Central memory CD4-positive, alpha-beta T cell (primary cell): ENCODE measurements around the gene RNF17.
"Not testable (repeated sequence)": the region's sequence is repeated elsewhere in the genome, so short reads cannot be mapped to it uniquely, and the experiment has no call there.

Experiments used
- DNase-seq: peaks from one replicate; pipeline ENCODE4 v3.0.0; 2022
- total RNA-seq, 3 experiments: gene quantifications; one replicate each; lab custom pipeline; 2026; lab: John Stamatoyannopoulos, UW

The RNF17 gene, protein sequence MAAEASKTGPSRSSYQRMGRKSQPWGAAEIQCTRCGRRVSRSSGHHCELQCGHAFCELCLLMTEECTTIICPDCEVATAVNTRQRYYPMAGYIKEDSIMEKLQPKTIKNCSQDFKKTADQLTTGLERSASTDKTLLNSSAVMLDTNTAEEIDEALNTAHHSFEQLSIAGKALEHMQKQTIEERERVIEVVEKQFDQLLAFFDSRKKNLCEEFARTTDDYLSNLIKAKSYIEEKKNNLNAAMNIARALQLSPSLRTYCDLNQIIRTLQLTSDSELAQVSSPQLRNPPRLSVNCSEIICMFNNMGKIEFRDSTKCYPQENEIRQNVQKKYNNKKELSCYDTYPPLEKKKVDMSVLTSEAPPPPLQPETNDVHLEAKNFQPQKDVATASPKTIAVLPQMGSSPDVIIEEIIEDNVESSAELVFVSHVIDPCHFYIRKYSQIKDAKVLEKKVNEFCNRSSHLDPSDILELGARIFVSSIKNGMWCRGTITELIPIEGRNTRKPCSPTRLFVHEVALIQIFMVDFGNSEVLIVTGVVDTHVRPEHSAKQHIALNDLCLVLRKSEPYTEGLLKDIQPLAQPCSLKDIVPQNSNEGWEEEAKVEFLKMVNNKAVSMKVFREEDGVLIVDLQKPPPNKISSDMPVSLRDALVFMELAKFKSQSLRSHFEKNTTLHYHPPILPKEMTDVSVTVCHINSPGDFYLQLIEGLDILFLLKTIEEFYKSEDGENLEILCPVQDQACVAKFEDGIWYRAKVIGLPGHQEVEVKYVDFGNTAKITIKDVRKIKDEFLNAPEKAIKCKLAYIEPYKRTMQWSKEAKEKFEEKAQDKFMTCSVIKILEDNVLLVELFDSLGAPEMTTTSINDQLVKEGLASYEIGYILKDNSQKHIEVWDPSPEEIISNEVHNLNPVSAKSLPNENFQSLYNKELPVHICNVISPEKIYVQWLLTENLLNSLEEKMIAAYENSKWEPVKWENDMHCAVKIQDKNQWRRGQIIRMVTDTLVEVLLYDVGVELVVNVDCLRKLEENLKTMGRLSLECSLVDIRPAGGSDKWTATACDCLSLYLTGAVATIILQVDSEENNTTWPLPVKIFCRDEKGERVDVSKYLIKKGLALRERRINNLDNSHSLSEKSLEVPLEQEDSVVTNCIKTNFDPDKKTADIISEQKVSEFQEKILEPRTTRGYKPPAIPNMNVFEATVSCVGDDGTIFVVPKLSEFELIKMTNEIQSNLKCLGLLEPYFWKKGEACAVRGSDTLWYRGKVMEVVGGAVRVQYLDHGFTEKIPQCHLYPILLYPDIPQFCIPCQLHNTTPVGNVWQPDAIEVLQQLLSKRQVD (N-terminal part only)
- 0 reads per million in 3 experiments for total RNA-seq

DNA sequence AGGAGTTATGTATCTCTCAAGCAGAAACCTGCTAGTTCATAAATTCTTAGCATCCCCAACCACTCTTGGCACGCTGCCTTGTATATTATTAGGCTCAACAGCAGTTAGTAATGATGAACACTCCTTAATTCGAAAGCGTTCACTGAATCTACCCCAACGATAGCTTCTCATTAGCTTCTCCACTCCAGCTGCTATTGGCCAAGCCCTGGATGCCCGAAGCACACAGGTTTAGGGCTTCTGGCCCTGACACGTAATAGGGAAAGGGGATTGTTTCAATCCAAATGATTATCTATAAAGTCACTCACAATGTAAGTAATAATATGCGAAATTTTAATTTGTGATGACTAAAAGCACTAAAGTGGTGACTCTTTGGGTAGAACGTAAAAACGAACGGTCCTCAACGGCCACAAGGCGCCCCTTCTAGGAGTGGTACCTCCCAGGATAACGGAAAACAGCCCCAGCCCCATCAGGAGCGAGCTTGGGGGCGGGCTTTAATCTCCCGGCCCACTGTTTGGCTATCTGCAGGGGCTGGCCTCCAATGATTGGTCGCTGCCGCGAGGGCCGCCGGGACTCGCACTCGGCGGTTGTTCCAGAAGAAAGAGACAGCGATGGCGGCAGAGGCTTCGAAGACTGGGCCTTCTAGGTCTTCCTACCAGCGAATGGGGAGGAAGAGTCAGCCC lies at the start of gene RNF17:
TSS of gene RNF17 (plus strand) at position 574 of the 680 bp plus-strand sequence. CDS start at position 609, 35 bp downstream.
- no peak for DNase-seq

DNA sequence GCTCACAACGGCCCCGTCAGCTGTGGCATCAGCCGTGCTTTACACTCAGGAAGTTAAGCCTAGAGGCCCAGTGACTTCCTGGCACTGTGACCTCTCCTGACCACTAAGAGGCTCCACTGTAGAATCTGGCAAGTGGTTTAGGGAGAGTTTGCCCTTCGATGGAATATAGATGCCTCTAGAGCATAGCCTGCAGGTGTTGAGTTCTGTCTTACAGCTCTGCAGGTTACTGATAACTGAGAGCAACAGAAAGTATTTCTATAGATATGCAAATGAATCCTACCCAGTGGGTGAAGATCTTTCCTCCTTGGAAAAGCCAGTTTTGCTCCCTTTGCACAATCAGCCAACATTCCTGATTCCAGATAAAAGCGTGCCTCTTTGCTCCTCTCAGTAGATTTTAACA lies 48.0 kb upstream of the RNF17 start:
- no peak for DNase-seq

DNA sequence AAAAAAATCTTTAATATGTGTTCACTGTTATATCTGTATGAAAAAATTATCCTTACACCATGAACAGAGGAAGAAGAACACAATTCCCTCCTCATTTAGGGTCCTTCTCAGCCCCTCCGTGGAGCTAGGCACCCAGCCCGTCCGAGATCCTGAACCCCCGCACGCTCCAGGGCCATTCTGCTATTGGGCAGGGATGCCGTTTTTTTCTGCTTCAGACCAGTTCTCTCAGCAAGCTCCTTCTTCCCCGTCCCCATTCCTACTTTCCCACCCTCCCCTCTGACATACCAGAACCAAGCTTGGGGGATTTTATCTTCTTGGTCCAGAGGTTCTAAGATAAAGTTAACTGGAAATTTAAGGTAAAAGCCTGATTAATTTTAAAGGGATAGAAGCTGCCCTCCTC lies 47.5 kb upstream of the RNF17 start:
- DNase-seq = no peak

DNA sequence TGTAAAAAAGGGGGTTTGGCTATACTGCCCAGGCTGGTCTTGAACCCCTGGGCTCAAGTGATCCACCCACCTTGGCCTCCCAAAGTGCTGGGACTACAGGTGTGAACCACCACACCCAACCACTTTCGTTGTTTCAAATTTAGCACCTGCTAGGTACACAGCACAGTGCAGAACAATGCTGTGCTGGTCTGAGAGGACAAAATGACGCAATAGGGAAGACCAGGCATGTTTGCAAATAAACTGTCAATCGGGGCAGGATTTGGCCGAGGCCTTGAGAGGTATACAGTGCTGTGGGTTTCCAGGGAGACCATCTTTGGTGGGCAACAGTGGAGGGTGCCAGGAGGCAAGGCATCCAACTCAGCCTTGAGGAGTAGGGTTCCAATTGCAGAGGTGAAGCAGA lies 46.8 kb upstream of the RNF17 start:
- DNase-seq = no peak

DNA sequence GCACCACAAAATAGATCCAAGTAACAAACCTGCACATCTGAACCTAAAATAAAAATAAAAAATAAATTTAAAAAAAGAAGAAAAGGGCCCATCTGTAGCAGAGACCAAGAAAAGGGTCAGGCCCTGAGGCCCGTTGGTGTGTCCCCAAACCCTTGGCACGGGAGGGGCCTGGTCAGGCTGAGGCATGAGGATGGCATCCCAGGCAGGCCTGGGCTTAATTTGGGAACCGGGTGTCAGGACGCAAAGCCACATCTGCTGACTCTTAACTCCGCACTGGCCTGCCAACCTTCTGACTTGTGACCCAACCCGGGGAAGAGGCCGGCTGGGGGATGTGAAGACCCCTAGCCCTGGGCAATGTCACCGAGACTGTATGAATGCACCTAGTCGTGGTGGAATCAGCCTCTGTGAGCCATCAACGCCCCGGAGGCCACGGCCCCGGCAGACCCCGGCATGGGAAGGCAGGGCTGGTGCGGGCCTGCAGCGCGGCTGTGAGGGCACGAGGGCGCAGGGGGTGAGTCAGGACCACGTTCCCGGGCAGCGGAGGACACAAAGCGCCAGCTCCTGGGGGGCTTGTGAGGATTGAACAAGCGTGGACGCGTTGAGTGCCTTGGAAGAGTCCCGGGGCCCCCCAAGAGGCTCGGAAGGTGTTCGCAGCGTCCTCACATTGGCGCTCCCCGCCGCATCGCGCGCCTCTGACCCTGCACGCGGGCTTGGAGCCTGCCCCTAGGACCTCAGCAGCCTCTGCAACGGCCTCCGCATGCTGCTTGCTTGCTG lies 45.6 kb upstream of the RNF17 start:
- DNase-seq = no peak

DNA sequence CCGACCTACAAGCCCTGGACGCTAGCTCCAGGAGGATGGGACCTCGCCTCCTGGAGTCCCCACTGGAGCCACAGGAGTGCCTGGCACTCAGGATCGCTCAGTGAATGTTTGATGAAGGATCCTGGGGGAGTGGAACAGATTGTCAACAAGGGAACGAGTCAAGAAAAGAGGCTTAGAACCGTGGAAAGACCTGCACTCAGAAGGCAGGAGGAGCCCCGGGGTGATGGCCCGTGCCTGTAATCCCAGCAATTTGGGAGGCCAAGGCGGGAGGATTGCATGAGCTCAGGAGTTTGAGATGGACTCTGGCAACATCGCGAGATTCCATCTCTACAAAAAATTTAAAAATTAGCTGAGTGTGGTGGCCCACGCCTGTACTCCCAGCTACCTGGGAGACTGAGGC lies 44.8 kb upstream of the RNF17 start:
- no peak for DNase-seq

DNA sequence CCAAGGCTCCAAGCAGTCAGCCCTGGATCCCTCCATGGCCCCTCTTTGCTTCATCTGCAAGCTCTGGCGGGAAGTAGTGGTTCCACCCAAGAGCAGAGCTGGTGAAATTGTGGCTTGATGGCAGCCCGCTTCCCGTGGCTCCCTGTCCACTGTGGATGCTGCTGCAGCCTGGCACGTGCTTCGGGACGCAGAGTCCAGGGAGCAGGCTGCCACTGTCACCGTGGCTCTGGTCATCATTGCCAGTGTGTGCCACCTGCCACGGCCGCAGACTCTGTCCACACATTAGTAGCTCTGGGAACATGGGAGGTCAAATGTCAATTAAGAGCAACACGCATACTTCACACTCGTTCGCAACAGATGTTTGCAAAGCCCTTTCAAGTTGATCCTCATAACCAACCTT lies 40.8 kb upstream of the RNF17 start:
- no peak for DNase-seq

DNA sequence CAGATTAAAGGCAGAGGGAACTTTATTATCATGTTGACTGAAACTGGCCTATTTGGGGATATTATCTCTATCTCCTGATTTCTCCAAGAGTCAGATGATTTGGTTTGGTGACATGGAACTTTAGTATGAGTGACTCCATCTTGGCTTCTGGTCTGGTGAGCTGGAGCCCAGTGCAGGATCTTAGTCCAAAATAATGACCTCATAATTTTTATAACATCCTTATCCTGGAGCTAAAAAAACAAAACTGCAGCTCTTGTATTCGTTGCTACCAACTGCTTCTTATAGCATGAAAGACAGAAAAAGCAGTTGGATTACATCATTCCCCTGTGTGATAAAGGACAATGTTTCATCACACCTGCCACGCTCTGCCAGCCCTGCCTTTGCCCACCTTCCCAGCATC lies 39.3 kb upstream of the RNF17 start:
- no peak for DNase-seq

DNA sequence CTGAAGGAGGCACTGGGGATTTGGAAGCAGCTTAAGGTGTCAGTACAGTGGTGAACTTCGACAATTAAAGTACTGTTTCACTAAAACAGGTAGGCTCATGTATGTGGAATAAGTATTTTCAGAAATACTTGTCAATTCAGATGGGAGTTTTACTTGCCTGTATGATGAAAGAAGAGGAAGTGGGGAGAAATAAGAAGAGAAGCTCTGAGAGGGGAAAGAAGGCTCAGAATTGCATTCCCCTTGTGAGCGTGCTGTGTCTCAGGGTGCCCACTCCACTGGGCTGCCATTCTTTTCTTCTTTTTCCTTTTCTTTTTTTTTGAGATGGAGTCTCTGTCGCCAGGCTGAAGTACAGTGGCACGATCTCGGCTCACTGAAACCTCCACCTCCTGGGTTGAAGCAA lies 38.6 kb upstream of the RNF17 start:
- DNase-seq = no peak

DNA sequence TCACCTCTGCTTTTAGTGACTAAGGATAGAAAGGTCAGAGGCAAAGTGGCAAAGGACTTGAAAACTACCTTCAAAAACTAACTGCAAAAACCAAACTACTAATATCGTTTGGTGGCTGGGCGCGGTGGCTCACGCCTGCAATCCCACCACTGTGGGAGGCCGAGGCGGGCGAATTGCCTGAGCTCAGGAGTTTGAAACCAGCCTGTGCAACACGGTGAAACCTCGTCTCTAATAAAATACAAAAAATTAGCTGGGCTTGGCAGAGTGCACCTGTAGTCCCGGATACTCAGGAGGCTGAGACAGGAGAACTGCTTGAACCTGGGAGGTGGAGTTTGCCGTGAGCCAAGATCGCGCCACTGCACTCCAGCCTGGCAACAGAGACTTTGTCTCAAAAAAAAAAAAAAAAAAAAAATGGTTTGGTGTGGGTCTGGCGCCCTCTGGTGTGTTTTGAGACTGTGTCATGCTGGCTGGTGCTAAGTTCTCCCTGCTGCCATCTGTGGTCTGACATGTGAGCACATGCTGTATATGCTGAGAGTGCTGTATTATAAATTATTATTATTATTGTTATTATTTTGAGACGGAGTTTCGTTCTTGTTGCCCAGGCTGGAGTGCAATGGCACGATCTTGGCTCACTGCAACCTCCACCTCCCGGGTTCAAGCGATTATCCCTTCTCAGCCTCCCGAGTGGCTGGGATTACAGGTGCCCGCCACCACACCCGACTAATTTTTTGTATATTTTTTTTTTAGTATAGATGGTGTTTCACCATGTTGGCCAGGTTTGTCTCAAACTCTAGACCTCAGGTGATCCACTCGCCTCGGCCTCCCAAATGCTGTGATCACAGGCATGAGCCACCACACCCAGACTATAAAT lies 36.0 kb upstream of the RNF17 start:
- peak; percentile 76 for DNase-seq

DNA sequence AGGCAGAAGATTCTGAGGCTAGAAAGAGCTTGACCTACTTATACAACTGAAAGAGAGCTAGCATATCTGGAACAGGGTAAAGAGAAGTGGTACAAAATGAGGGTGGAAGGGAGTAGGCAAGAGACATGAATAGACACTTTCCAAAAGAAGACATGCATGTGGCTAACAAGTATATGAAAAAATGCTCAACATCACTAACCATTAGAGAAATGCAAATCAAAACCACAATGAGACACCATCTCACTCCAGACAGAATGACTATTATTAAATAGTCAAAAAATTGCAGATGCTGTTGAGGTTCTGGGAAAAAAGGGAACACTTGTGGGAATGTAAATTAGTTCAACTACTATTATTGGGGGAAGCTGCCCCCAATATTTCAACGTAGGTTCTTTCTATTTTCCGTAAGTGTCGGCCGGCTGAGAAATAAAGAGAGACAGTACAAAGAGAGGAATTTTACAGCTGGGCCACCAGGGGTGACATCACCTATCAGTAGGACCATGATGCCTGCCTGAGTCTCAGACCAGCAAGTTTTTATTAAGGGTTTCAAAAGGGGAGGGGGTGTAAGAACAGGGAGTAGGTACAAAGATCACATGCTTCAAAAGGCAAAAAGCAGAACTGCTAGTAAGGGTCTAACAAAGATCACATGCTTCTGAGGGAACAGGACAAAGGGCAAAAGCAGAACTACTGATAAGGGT lies 32.9 kb upstream of the RNF17 start:
- DNase-seq = not testable (repeated sequence)

DNA sequence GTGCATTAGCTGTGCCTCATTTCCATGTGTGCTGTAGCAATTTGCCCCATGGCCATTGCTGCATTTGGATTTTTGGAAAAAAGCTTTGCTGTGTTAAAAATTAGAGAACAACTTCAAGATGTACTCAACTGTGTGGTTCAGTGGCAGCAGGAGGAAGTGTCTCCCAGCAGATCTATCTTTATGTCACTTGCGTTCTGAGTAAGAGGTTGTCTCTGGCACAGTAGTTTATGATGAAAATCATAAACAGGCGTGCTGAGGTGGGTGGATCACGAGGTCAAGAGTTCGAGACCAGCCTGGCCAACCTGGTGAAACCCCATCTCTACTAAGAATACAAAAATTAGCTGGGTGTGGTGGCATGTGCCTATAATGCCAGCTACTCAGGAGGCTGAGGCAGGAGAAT lies 29.0 kb upstream of the RNF17 start:
- DNase-seq = no peak

DNA sequence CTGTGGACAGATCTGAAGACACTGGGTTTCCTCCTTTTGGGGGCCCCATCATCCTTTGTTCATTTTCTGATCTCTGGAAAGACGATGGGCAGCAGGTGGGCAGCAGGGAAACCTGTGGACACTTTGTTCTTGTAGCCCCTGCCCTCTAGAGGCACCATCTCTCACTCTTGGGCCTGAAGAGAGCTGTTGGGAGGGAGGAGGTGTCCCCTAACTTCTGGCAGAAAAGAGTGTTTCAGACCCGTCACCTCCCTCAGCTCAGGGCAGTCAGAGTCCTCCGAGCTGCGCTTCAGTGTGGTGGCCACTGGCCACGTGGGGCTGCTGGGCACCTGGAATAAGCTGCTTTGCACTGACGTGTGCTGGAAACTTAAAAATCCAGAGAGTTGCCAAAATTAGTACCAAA lies 26.9 kb upstream of the RNF17 start:
- DNase-seq = no peak

DNA sequence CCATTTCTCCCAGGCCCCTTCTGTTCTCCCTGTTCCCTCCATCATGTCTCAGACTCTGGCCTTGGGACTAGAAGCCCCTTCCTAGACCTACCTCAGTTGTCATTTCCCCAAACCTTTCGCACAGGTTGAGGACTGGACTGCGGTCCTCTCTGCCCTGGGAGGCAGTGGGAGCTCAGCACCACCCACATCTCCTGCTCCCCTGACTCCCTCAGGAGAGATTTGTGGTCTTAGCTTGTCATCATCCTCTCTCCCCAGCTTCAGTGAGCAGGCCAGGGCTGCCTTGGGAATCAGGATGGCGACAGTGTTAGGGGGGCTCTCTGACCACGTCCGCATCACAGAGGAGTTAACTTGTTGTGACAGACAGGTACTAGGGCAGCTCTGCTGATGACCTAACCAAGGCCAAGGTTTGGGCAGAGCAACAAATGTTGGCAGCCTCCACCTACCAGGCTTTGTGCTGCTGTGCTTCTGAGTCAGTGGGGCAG lies 25.6 kb upstream of the RNF17 start:
- no peak for DNase-seq

DNA sequence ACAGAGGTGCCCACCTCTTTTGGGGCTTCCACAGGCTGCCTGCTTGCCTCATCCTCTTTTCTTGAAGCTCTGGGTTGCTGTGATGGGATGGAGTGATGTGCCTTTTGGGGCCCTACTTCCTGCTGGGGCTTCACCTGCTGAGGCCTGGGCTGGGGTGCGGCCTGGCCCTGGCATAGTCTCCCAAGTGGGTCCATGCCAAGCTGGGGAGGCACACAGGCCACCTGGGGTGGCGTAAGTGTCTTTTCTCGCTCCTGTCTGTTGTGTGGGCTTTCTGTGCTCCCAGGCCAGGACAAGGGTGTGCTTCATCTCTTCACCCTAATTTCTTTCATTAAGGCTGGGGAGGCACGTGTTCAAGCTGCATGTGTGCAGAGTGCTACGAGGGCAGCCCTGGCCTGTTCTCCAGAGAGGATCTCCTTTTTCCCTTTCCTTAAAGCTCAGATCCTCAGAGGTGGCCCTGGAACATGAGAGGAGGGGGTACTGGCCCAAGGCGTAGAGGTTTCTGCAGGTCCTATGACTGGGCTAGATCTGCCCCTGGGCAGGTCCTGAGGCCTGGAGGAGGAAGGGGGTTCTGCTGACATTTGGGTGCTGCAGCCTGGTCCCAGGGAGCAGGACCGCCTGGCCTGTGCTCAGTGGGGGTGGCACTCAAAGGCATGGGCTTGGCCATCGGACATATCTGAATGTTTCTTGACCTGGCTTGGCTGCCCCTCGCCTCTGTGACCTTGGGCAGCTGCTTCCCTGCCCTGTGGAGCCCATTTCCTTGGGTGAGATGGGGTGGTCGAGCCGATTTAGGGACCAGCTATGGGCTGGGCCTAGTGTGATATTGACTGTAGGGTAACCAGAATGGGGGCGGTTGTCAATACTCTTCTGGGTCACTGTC lies 23.7 kb upstream of the RNF17 start:
- no peak for DNase-seq

DNA sequence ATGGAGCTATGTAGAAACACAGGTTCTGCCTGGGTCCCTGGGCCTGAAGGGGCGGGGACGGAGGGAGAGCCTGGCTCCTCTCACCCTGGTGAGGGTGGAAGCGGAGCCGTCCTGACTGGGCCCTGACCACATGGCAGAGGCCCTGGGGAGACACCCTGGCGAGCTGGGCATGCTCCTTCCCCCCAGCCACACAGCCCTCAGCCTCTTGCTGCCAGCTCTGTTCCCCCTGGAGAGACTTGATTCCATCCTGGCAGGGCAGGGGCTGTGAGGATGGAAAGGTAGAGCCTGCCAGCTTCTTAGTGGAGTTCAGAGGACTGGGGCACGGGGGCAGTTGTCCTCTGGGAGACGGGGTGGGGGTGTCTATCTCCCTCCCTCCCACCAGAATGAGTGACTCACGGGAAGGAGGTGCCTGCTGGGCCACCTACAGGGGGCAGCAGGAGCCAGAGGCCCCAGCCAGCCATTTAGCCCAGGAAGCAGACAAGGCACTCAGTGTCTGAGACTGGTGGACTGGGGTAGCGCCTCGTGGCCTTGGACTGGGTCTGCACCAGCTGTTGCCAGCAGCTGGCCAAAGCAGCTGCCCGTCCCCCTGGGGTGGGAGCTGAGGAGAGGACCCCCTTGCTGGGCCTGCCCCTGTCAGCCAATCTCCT lies 22.8 kb upstream of the RNF17 start:
- DNase-seq = no peak

DNA sequence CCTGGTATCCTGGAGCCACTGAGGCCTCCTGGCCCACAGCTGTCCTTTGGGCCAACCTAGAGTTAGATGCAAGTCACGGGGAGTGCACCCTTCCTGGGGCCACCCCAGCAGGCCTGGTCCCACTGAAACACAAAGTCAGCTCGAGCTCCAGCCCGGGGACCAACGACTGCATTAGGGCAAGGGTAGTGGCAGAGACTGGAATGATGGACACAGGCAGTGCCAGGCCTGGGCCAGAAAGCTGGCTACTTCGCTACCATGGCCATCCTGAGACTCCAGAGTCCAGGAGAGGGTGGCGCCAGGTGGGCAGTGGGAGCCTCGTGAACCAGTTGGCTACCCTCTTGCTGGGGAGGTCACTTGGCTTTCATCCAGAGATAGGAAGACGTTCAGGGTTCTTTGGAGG lies 22.2 kb upstream of the RNF17 start:
- DNase-seq = no peak

DNA sequence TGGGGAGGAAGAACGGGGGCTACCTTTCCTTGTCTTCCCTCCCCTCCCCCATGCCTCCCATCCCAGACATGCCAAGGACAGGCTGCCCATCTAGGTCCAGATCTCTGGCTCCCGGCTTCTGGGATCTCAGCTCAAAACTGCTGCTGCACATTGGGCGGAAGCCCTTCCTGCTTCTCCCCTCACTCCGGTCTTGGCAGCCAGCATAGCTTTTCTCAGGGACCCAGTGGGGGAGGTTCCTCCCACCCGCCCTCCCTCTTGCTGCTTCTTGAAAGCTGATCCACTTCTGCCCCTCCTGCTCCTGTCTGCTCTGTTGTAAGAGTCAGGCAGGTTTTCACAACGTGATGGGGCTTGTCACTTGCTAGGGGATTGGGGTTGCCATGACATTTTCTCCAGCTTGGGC lies 21.7 kb upstream of the RNF17 start:
- DNase-seq = no peak
